ENCODE results near the gene LRIT3.
"Not testable (repeated sequence)": the region's sequence is repeated elsewhere in the genome, so short reads cannot be mapped to it uniquely, and the experiment has no call there.

The LRIT3 gene

GRCh38 chr4:109870061-109870460 is 22.2 kb downstream of the LRIT3 start:
- no peak for DNase-seq (ENCODE audit: low read depth)
- H3K4me3 ChIP-seq (ENCODE audit: control insufficient read depth, low read depth, low read length) = no peak overlapping the region
- TF ChIP-seq CTCF (IDR thresholded peaks at IDR 0.05; ENCODE audit: control insufficient read depth, insufficient read depth, low read depth, low read length, missing control alignments) = no peak

GRCh38 chr4:109872065-109872464 is 24.2 kb downstream of the LRIT3 start:
- no peak for DNase-seq (ENCODE audit: low read depth)
- H3K4me3 ChIP-seq (ENCODE audit: control insufficient read depth, low read depth, low read length) = no peak overlapping the region
- TF ChIP-seq CTCF (IDR thresholded peaks at IDR 0.05; ENCODE audit: control insufficient read depth, insufficient read depth, low read depth, low read length, missing control alignments) = no peak

GRCh38 chr4:109872950-109873656 is 25.2 kb downstream of the LRIT3 start:
- no peak overlapping the region for H3K4me3 ChIP-seq (ENCODE audit: control insufficient read depth, low read depth, low read length)
- no peak for TF ChIP-seq CTCF (IDR thresholded peaks at IDR 0.05; ENCODE audit: control insufficient read depth, insufficient read depth, low read depth, low read length, missing control alignments)
- no peak for DNase-seq (ENCODE audit: low read depth)

- peak; percentile 3 for DNase-seq (ENCODE audit: low read depth)
- no peak for TF ChIP-seq CTCF (IDR thresholded peaks at IDR 0.05; ENCODE audit: control insufficient read depth, insufficient read depth, low read depth, low read length, missing control alignments)
- H3K4me3 ChIP-seq (ENCODE audit: control insufficient read depth, low read depth, low read length) = no peak overlapping the region
Measured at GRCh38 chr4:109873791-109874514, 26.0 kb downstream of the LRIT3 start.

GRCh38 chr4:109875106-109875505 is 27.2 kb downstream of the LRIT3 start:
- no peak overlapping the region for H3K4me3 ChIP-seq (ENCODE audit: control insufficient read depth, low read depth, low read length)
- no peak for TF ChIP-seq CTCF (IDR thresholded peaks at IDR 0.05; ENCODE audit: control insufficient read depth, insufficient read depth, low read depth, low read length, missing control alignments)
- no peak for DNase-seq (ENCODE audit: low read depth)

GRCh38 chr4:109875553-109875952 is 27.6 kb downstream of the LRIT3 start:
- not testable (repeated sequence) for H3K4me3 ChIP-seq (ENCODE audit: control insufficient read depth, low read depth, low read length); DNase-seq (ENCODE audit: low read depth)

GRCh38 chr4:109876634-109877265 is 28.8 kb downstream of the LRIT3 start:
- H3K4me3 ChIP-seq (ENCODE audit: control insufficient read depth, low read depth, low read length) = no peak overlapping the region
- no peak for TF ChIP-seq CTCF (IDR thresholded peaks at IDR 0.05; ENCODE audit: control insufficient read depth, insufficient read depth, low read depth, low read length, missing control alignments)
- DNase-seq (ENCODE audit: low read depth) = no peak
